ENCODE measurements around the gene TMEM53.
A peak's percentile ranks its signal among the peaks of the same experiment; 100 is the strongest.

TMEM53 gene

GRCh38 chr1:44696789-44697345, 22.6 kb upstream of the TMEM53 start:
- DNase-seq: no peak

GRCh38 chr1:44696101-44696500, 21.8 kb upstream of the TMEM53 start:
- no peak for DNase-seq

- DNase-seq: no peak
Measured at GRCh38 chr1:44695671-44696070, 21.4 kb upstream of the TMEM53 start.

GRCh38 chr1:44694863-44695478, 20.7 kb upstream of the TMEM53 start:
- DNase-seq: no peak

DNA sequence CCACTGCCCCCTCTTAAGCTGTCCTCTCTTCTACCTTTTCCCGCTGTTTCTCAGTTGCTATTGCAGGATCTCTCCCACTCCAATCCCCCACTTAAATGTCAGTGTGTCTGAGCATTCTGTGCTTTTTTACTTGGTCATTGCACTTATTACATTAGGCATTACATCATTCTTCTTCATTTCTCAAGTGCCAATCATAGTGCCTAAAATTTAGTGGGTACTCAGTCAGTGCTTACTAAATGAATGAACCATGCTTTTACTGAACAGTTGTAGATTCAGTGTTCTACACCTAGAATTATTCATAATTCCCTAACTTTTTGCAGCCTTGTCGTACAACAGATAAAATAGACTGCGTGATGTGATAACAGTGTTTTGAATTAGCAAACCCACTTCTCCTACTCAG, 19.6 kb upstream of the TMEM53 start:
- no peak for DNase-seq

GRCh38 chr1:44693159-44693558, 18.9 kb upstream of the TMEM53 start:
- no peak for DNase-seq

GRCh38 chr1:44689447-44689765, 15.1 kb upstream of the TMEM53 start:
- no peak for DNase-seq

- no peak for DNase-seq
Measured at GRCh38 chr1:44688760-44689446, 14.6 kb upstream of the TMEM53 start.

- DNase-seq: no peak
Measured at GRCh38 chr1:44685881-44686280, 11.6 kb upstream of the TMEM53 start.

GRCh38 chr1:44685218-44685617, 10.9 kb upstream of the TMEM53 start:
- DNase-seq: no peak

DNA sequence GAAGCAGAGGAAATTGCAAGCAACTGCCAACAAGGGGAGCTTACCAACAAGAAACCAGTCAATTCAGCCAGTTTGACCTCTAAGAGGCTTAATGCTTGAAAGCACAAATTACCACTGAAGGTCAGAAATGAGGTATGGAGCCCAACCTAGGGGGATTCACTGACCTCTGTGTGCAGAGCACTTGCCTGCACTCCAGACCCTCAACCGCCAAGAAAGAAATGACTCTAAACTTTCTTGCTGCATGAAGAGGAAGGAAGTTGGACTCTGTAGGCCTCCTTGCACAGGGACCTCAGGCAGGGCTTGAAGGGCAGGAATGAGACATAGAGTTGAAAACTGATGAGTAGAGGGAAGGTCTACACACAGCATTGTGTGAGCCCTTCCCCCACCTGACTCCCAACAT, 10.2 kb upstream of the TMEM53 start:
- DNase-seq: no peak

- DNase-seq: no peak
Measured at GRCh38 chr1:44682883-44683265, 8.6 kb upstream of the TMEM53 start.

DNA sequence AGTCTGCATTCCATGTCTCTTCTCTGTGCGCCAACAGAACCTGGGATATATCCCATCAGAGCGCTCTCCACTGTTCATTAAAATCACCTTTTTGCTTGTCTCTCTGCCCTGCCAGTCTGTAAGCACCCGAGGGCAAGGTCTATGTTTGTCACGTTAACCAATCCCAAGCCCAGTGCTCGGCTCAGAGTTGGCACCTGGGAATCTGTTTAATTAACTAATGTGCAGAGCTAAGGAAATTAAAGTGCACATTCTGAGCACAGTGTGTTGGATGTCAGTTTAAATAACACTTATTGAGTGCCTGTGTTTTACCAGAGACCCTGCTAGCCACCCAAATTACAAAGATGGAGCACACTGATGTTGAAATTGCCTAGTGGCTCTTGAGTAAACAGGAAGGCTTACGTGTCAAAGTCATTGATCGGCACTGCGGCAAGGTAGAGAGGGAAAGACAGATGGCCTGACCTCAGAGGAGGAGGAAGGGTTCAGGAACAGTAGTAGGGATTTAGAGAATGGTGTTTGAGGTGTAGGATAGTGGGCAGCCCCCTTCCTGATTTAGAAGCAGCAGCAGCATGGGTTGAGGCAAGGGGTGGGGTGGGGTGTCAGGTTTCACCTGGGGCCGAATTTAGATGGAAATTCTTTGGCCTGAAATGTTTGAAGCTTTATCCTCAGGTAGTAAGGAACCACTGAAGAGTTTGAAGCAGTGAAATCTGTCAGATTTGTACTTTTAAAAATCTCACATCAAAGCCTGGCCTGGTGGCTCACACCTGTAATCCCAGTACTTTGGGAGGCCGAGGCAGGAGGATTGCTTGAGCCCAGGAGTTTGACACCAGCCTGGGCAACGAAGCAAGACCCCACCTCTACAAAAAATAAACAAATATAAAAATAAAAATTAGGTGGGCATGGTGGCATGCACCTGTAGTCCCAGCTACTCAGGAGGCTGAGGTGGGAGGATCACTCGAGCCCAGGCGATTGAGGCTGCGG, 7.9 kb upstream of the TMEM53 start:
- DNase-seq: peak; percentile 42 to 61

GRCh38 chr1:44679468-44679867, 5.2 kb upstream of the TMEM53 start:
- DNase-seq: no peak

DNA sequence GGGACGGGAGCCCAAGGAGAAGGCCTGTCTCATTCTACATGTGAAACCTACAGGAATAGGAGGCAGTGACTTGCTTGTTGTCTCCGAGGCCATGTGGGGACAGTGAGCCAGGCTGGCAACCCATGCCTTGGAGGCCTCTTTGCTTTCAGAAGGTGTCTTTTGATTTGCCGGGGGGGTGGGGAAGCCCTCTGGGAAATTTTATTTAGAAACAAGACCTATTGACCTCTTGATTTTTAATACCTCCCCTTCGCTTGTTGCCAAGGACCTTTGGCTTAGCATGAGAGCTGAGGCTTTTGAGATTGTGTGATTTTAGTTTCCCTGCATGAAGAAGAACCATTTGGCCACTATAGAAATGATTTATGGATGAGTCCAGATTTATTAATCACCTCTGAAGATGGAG, 4.3 kb upstream of the TMEM53 start:
- no peak for DNase-seq

- DNase-seq: no peak
Measured at GRCh38 chr1:44678120-44678519, 3.8 kb upstream of the TMEM53 start.

GRCh38 chr1:44677201-44677766, 3.0 kb upstream of the TMEM53 start:
- DNase-seq: peak; percentile 11 to 48

DNA sequence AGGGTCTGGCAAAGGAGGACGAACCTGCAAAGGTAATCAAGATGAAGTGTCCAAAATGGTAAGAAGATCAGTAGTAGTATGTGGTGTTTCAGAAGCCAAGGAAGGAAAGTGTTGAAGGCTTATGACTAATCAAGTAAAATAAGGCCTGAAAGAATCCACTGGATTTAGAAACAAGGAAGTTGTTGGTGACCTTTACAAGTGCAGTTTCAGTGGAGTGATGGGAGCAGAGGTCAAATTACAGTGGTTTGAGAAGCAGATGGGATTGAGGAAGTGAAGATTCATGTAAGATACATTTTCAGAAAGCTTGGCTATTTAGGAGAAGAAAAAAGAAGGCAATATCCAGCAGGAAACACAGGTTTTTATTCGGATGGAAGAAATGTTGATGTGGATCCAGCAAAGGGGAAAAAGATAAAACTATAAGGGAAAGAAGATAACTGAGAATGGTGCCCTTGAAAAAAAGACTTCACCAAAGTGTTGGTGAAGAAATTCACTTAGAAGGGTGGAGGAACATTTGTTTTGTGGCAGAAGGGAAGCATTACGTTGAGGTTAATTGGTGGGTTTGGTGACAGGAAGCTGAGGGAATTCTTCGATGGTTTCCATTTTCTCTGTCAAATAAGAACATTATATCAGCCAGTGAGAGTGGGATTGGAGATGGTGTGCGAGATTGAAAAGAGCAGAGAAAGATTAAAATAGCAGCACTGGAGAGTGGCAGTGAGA, 2.4 kb upstream of the TMEM53 start:
- no peak for DNase-seq

DNA sequence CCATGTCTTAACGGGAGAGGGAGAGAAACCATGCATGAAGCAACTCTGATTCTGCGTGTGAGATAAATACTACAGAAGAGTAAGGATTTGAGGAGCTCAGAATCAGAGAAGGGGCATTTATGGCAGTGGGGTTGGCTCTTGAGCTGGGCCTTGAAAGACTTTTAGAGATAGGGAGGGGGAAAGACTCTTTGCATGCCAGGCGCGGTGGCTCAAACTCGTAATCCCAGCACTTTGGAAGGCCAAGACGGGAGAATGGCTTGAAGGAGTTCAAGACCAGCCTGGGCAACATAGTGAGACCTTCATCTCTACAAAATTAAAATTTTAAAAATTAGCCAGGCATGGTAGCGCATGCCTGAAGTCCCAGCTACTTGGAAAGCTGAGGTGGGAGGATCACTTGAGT, 905 bp upstream of the TMEM53 start:
- no peak for DNase-seq

DNA sequence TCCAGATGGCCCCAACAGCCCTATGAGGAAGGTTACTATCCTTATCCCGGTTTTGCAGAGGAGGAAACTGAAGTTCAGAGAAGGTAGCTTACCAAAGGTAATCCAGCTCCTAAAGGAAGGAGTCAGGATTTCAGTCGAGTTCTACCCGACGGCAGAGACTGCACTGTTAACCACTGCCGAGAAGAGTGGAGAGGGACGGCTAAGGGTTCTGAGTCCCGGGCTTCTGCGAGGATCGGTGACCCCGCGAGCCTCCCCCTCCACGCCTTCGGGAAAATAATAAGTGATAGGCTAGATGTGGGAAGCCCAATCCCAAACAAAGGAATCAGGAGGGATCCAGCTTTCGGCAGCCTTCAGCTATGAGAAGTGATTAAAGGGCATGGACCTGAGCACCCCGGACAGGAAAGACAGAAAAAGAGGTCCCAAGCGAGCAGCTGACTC, 587 bp downstream of the TMEM53 start:
- DNase-seq: no peak

- DNase-seq: no peak
Measured at GRCh38 chr1:44672961-44673674, 1.2 kb downstream of the TMEM53 start.

Measured in SHP77 (cell line).